ENCODE results near the gene HLA-DPA1. TPM values are rescaled to one million over a fixed set of nuclear protein-coding genes. Genes with fewer than 3 reads are reported as not detected.

The HLA-DPA1 gene
- total RNA-seq, 1 donor = 0.18 TPM

GRCh38 chr6:33053230-33053629 is 20.2 kb downstream of the HLA-DPA1 start:
- TF ChIP-seq CTCF (IDR thresholded peaks at IDR 0.05; ENCODE audit: insufficient read depth, low read length) = no peak
- DNase-seq (ENCODE audit: low read depth) = no peak
- H3K4me3 ChIP-seq (ENCODE audit: low read depth, low read length) = no peak overlapping the region

- no peak for DNase-seq (ENCODE audit: low read depth)
- no peak for TF ChIP-seq CTCF (IDR thresholded peaks at IDR 0.05; ENCODE audit: insufficient read depth, low read length)
- H3K4me3 ChIP-seq (ENCODE audit: low read depth, low read length) = no peak overlapping the region
Observed at GRCh38 chr6:33052627-33053026, 20.8 kb downstream of the HLA-DPA1 start.

- no peak for TF ChIP-seq CTCF (IDR thresholded peaks at IDR 0.05; ENCODE audit: insufficient read depth, low read length)
- DNase-seq (ENCODE audit: low read depth) = no peak
Observed at GRCh38 chr6:33050014-33050810, 23.2 kb downstream of the HLA-DPA1 start.

GRCh38 chr6:33049323-33050013 is 24.0 kb downstream of the HLA-DPA1 start:
- TF ChIP-seq CTCF (IDR thresholded peaks at IDR 0.05; ENCODE audit: insufficient read depth, low read length) = peak; percentile 17

More at GRCh38 chr6:33050014-33050810, 23.2 kb downstream of the HLA-DPA1 start:
- H3K4me3 ChIP-seq (ENCODE audit: low read depth, low read length) = no peak overlapping the region

GRCh38 chr6:33040157-33040556 is 33.3 kb downstream of the HLA-DPA1 start:
- TF ChIP-seq CTCF (IDR thresholded peaks at IDR 0.05; ENCODE audit: insufficient read depth, low read length) = no peak
- H3K4me3 ChIP-seq (ENCODE audit: low read depth, low read length) = no peak overlapping the region
- no peak for DNase-seq (ENCODE audit: low read depth)

More at GRCh38 chr6:33049323-33050013, 24.0 kb downstream of the HLA-DPA1 start:
- no peak overlapping the region for H3K4me3 ChIP-seq (ENCODE audit: low read depth, low read length)
- DNase-seq (ENCODE audit: low read depth) = no peak

- no peak for TF ChIP-seq CTCF (IDR thresholded peaks at IDR 0.05; ENCODE audit: insufficient read depth, low read length)
- no peak for DNase-seq (ENCODE audit: low read depth)
- H3K4me3 ChIP-seq (ENCODE audit: low read depth, low read length) = no peak overlapping the region
Observed at GRCh38 chr6:33036535-33036934, 36.9 kb downstream of the HLA-DPA1 start.

All from fibroblast of the aortic adventitia (primary cell).